ENCODE data around the gene STK32B.
"Not testable (repeated sequence)": the region's sequence is repeated elsewhere in the genome, so short reads cannot be mapped to it uniquely, and the experiment has no call there.

The STK32B gene
- total RNA-seq = 0.20 to 0.96 reads per million in 2 donors

DNA sequence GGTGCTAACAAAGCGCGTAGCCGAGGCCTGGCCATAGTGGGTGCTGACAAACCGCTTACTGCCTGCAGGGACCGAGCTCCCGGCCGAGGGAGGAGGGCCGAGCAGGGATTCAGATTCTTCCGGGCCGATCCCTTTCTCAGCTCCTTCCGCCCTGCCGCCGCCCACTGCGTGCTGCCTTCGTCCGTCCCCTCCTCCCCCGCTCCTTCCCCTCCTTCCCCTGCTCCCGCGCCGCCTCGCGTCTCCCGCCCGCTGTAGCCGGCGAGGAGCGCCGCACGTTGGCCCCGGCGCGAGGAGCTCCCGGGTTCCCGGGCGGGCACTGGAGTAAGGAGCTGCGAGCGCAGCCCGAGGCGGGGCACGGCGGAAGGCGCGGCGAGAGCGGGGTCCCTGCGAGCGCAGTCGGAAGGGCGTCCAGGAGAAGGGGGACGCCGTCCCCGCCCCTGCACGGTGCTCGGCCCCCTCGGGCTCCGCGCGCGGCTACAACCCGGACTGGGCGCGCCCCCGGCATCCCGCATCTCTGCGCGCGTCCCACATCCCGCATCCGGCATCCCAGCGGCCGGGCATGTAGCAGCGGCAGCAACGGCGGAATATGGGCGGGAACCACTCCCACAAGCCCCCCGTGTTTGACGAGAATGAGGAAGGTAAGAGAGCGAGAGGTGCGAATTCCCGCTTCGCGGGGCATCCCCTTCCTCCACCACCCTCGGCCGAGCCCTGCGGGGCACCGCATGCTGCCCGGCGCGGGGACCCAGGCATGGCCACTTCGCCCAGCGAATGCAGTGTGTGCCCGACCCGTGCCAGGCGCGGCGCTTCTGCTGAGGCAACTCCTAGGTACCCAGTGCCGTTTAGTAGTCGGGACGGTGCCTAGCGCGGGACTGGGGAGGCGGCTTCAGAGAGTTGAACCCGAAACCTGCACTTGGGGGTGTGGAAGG lies at the start of gene STK32B:
TSS of gene STK32B (plus strand) at position 203 of the 926 bp plus-strand sequence.
- peak; percentile 6 for DNase-seq

DNA sequence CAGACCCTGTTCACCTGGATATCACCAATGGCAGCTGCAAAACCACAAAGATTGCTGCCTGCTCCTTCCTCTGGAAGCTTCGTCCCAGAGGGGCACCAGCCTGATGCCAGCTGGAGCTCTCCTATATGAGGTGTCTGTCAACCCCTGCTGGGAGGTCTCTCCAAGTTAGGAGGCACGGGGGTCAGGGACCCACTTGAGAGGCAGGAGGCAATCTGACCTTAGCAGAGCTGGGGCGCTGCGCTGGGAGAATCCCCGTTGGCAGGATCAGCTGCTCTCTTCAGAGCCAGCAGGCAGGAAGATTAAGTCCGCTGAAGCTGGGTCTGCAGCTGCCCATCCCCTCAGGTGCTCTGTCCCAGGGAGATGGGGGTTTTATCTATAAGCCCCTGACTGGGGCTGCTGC lies 49.6 kb upstream of the STK32B start:
- DNase-seq = not testable (repeated sequence)

- DNase-seq = no peak
Measured at GRCh38 chr4:5003372-5003857, 47.9 kb upstream of the STK32B start.

DNA sequence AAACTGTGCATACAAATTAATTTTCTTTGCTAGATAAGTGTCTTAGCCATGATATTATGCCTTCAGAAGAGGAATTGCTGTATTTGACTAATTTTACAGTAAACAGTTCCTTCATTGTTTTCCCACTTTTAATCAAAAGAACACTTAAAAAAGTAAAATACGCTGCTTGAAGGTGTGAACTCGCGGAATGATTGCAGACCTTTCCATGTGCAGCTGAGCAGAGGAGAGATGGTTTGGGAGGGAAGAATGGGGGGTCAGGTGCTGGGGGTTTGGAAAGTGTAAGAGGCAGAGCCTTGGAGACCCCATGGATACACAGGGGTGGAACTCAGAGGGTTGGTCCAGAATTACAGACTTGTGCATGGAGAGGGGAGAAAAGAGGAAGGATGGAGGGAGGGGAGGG lies 47.4 kb upstream of the STK32B start:
- no peak for DNase-seq

GRCh38 chr4:5004496-5004895 lies 46.8 kb upstream of the STK32B start:
- no peak for DNase-seq

DNA sequence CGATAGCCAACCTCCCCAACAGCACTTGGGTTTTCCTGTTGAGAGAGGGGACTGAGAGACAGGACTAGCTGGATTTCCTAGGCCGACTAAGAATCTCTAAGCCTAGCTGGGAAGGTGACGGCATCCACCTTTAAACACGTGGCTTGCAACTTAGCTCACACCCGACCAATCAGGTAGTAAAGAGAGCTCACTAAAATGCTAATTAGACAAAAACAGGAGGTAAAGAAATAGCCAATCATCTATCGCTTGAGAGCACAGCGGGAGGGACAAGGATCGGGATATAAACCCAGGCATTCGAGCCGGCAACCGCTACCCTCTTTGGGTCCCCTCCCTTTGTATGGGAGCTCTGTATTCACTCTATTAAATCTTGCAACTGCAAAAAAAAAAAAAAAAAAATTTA lies 44.3 kb upstream of the STK32B start:
- not testable (repeated sequence) for DNase-seq

DNA sequence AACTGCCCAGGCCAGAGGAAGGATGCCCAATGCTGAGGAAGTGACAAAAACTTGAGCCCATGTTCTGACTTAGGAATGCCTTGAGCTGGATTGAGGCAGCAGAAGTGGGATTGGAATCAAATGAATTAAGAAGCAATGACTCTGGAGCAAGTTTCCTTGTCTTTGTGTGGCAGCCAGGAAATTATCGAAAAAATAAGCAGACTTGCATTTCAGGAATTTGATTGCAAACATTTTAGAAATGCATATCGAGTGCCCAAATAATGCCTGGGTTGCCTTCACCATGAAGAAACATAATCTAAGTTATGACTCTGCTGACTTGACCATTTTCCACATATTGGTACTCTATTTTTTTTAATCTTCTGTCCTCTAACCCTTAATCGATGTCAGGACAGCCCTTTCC lies 41.5 kb upstream of the STK32B start:
- DNase-seq = no peak

DNA sequence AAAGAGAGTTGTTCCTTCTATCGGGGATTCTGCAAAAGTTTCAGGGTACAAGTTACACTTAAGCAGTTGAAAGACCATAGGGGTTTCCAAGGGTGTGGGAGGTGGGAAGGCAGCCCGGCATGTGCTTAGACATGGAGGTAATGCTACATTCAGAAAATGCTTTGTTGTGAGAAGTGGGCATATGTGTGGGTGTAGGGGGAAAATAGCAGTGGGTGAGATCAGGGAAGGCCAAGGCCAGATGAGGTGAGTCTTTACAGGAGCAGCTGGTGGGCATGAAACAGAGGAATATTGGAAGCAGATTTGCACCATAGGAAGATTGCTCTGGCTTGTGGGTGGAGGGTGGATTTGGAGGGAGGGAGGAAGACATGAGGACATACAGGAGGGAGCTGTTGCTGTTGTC lies 40.3 kb upstream of the STK32B start:
- no peak for DNase-seq

DNA sequence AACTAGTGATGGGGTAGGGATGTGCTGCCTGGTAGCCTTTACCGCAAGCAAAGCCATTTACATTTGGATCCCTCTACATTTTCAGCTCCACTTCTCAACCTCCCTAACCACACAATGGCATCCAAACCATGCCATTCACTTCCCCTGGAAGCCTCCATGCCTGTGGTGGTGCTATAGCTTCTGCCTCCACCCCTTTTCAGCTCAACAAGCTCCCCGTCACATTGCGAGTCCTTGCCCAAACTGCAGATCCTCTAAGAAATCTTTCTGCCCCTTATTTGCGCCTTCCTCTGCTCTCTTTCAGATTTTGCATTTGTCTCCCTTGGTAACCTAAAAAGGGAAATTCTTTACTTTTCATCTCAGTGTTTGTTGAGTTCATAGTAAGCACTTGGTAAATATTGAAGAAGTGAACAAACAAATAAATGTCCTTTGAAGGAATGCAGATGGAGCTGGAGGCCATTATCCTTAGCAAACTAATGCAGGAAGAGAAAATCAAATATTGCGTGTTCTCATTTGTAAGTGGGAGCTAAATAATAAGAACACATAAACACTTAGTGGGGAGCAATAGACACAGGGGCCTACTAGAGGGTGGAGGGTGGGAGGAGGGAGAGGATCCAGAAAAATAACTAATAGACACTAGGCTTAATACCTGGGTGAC lies 38.9 kb upstream of the STK32B start:
- DNase-seq = no peak

- DNase-seq = no peak
Measured at GRCh38 chr4:5012958-5013357, 38.3 kb upstream of the STK32B start.

- DNase-seq = no peak
Measured at GRCh38 chr4:5014007-5014682, 37.1 kb upstream of the STK32B start.

DNA sequence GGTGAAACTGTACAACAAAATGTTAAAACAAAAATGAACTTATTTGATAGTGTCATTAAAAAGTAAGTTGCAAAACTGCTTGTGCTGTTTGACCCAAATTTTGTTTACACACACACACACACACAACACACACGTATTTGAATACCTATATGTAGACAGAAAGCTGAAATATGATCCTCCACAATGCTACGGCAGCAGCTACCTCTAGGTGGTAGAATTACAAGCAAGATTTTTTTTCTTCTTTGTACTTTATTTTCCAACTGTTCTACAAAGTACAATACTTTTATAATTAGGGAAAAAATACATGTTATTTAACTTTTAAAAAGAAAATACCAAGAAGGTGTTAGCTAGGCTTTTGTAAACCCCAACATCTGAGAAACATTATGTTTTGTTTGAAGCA lies 33.2 kb upstream of the STK32B start:
- no peak for DNase-seq

DNA sequence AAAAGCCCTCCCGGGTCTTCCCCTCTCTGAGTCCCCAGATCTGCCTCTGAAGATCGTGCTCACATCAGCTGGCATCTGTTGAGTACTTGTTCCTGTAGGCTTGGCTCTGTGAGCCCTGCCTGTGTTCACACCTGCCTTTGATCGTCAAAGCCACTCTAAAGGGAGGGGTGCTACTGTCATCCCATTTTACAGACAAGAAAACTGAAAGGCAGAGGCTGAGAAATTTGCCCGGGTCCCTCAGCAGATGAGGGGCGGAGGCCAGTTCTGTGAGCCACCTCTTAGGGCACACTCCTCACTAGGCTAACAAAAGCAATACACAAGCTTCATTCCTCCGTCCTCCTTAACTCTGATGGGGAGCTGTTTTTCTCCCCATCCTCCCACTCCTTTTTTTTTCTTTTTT lies 32.7 kb upstream of the STK32B start:
- no peak for DNase-seq

- no peak for DNase-seq
Measured at GRCh38 chr4:5019274-5019673, 32.0 kb upstream of the STK32B start, which contains the start of gene CYTL1. Gene CYTL1 (minus strand): TSS chr4:5019458. CDS start chr4:5019445, 13 bp downstream.

- DNase-seq = no peak
Measured at GRCh38 chr4:5019796-5020195, 31.5 kb upstream of the STK32B start.

DNA sequence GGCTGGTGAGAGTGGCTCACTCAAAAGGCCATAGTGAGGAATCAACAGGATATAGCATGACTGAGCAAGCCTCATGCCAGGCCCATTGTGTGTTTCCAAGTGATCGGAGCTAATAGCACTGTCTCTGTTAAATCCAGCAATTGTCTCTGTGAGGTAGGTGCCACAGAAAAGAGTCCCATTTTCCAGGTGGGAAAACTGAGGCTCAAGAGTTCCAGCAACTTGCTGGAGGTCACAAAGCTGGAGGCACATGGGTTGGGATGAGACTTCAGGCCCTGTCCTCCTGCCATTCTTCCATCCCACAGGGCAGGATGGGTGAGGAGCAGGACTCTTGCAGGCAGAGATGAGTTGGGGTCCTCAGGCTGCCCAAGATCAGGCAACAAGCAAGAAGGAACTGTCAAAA lies 30.9 kb upstream of the STK32B start:
- no peak for DNase-seq

DNA sequence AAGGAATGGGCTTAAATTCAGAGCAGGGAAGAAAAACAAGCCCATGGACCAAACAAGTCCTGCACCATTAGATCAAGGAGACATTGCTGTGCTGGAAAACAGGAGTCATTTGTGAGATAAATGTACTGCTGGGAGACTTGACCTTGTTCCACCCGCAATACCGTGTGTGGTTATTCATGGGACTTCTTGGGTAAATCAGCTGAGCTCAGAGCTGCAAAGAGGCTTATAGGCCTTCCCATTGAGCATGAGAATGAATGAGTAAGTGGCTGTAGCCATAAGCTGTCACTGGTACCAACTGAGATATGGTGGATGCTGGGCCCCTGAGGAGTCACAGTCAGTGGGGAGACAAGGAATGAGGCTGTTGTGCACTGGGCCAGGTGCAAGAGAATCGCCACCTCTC lies 29.7 kb upstream of the STK32B start:
- DNase-seq = no peak

- DNase-seq = no peak
Measured at GRCh38 chr4:5024673-5025072, 26.6 kb upstream of the STK32B start.

- no peak for DNase-seq
Measured at GRCh38 chr4:5026371-5026770, 24.9 kb upstream of the STK32B start.

DNA sequence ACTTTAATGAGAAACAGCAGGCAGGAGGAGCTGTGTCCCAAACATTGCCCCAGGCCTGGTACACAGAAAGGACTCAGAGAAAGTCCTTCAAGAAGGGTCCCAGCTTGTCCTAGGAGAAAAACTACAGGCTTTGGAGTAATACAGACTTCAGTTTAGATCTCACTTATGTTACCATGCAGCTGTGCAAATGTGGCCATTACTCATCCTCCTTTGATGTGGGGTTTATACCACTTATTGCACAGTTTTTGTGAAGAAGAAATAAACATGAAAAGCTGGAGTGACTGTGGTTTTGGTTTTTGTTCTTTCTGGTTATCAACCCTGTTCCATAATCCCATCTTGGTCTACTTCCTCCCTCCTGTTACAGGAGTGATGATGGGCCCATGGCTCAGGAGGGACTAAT lies 23.9 kb upstream of the STK32B start:
- DNase-seq = no peak

GRCh38 chr4:5028480-5028879 lies 22.8 kb upstream of the STK32B start:
- no peak for DNase-seq

- DNase-seq = no peak
Measured at GRCh38 chr4:5029447-5029846, 21.8 kb upstream of the STK32B start.

DNA sequence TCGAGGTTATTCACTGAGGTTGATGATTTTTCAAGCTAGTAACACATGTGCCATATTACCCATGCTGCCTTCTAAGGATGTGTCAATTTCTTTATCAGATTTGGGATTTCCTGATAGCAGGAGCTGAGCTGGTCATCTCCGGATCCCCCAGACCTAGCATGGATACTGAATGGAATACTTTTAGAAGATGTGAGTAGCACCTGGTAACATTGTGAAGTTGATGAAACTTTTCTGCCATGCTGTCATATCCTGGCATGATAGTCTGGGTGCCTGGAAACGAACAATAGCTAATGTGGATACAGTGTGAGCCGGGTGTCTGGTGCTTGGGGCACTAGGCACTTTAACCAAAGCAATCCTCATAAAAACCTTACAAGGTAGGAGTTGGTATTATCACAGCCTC lies 21.1 kb upstream of the STK32B start:
- no peak for DNase-seq

All from activated gamma-delta T cell (primary cell).